Thyroid gland (tissue), 4 donors: ENCODE results near the gene CRTC3. TPM values are rescaled to one million over a fixed set of nuclear protein-coding genes. Genes with fewer than 3 reads are reported as not detected.

Experiments
- DNase-seq, 2 donors: peaks; one replicate each; pipeline ENCODE4 v3.0.0-alpha.2; 2019
- H3K27ac ChIP-seq, 3 donors: fragments of 200-600 bp; sonication (generic); 1 replicate in 2 of 3; 2 replicates in 1 of 3; pipeline ENCODE4 v1.5.1; 2016 to 2019; ENCODE audit warnings: mild to moderate bottlenecking in 1 of 3, moderate library complexity in 1 of 3
- H3K27me3 ChIP-seq: fragments of 200-600 bp; sonication (generic); one replicate; pipeline ENCODE4 v1.5.1; 2019
- H3K36me3 ChIP-seq, 2 donors: fragments of 200-600 bp; sonication (generic); one replicate each; pipeline ENCODE4 v1.5.1; 2016 to 2019
- H3K4me1 ChIP-seq, 2 donors: fragments of 200-600 bp; sonication (generic); one replicate each; pipeline ENCODE4 v1.5.1; 2017 to 2019
- H3K4me3 ChIP-seq, 3 donors: fragments of 200-600 bp; sonication (generic); replicated peaks in 1 of 3; 1 replicate in 2 of 3; 2 replicates in 1 of 3; pipeline ENCODE4 v1.5.1; 2016; ENCODE audit warnings: mild to moderate bottlenecking in 1 of 3
- H3K9me3 ChIP-seq: fragments of 200-600 bp; sonication (generic); one replicate; pipeline ENCODE4 v1.5.1; 2017
- POLR2A ChIP-seq, 2 donors: fragments of 450-650 bp; IDR thresholded peaks; one replicate each; pipeline ENCODE4 v1.6.1; 2017; ENCODE audit warnings: antibody characterized with exemption in 2 of 2, mild to moderate bottlenecking in 2 of 2, moderate library complexity in 1 of 2
- WGBS, 2 donors: methylation state at CpG; one replicate each; pipeline ENCODE4 v1.1.5; 2017; 5-methylcytosine and 5-hydroxymethylcytosine counted together
- intact Hi-C: fragments of 100-400 bp; cut with DNase I; formaldehyde crosslinking; loops from one replicate; pipeline ENCODE4 v1.15.1; 2023
- total RNA-seq, 4 donors: library from RNA; depleted of rRNA; stranded (reverse); fragments of >200 nt; gene quantifications; one replicate each; pipeline ENCODE4 v1.2.3, GENCODE V29; 2016
- TF ChIP-seq, protein P1 (sequence below), 6 experiments: fragments of 200-600 bp in 3 of 6; fragments of 450-650 bp in 3 of 6; sonication (generic) in 3 of 6; IDR thresholded peaks; one replicate each; pipeline ENCODE4 v1.5.1; 2016 to 2019; ENCODE audit warnings: antibody characterized with exemption in 6 of 6, mild to moderate bottlenecking in 2 of 6, inconsistent platforms in 1 of 6, moderate library complexity in 1 of 6

The CRTC3 gene
- total RNA-seq, 4 donors from 2014 or later = 49.4 to 76.0 (median 62.6) TPM

DNA sequence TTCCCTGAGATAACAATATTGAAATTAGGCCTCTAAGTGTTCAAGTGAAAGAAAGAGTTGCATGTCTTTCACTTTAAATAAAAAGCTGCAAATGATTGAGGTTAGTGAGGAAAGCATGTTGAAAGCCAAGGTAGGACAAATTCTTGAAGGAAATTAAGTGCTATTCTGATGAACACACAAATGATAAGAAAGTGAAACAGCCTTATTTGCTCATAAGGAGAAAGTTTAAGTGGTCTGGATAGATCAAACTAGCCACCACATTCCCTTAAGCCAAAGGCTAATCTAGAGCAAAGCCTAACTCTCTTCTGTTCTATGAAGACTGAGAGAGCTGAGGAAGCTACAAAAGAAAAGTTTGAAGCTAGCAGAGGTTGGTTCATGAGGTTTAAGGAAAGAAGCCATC is 36.1 kb downstream of the CRTC3 start:
- H3K27me3 ChIP-seq = no peaks in the 10 kb centered on the region
- TF ChIP-seq, protein P1, sequence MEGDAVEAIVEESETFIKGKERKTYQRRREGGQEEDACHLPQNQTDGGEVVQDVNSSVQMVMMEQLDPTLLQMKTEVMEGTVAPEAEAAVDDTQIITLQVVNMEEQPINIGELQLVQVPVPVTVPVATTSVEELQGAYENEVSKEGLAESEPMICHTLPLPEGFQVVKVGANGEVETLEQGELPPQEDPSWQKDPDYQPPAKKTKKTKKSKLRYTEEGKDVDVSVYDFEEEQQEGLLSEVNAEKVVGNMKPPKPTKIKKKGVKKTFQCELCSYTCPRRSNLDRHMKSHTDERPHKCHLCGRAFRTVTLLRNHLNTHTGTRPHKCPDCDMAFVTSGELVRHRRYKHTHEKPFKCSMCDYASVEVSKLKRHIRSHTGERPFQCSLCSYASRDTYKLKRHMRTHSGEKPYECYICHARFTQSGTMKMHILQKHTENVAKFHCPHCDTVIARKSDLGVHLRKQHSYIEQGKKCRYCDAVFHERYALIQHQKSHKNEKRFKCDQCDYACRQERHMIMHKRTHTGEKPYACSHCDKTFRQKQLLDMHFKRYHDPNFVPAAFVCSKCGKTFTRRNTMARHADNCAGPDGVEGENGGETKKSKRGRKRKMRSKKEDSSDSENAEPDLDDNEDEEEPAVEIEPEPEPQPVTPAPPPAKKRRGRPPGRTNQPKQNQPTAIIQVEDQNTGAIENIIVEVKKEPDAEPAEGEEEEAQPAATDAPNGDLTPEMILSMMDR (IDR thresholded peaks at IDR 0.05) = no peak
- TF ChIP-seq POLR2A (IDR thresholded peaks at IDR 0.05) = no peak
- H3K36me3 ChIP-seq = no peaks in the 10 kb centered on the region
- DNase-seq = no peak
- H3K27ac ChIP-seq = peak overlapping the region in 1 of 3 donors; percentile 12
- intact Hi-C loops = no loop called here
- no peak overlapping the region for H3K4me3 ChIP-seq
- H3K4me1 ChIP-seq = peaks cover 35 to 61% of the 10 kb centered on the region in 2 donors
- H3K9me3 ChIP-seq = no peaks in the 10 kb centered on the region

DNA sequence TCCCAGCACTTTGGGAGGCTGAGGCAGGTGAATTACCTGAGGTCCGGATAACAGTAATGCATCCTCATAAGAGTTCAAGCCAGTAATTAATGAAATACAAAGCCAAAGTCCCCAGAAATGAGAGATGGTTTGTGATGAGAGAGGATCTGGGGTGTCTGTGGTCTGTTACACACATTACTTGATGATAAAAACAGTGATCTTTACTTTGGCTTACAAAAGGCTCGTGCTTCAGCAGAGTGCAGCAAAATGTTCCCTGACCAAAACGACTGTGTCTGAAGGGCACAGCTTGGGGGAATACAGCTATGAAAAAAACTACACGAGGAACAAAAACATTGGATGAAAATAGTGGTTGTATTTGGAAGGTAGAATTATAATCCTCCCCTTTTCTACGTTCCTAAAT is 40.9 kb downstream of the CRTC3 start:
- Histone ChIP-seq H3K27me3 (no peaks in the 10 kb centered on the region), H3K4me1 (peaks cover 0 to 24% of the 10 kb centered on the region in 2 donors), H3K36me3 (no peaks in the 10 kb centered on the region), H3K27ac (no peak overlapping the region), H3K4me3 (no peak overlapping the region), H3K9me3 (no peaks in the 10 kb centered on the region)
- intact Hi-C loops = no loop called here
- DNase-seq = no peak
- no peak for TF ChIP-seq POLR2A (IDR thresholded peaks at IDR 0.05)
- WGBS, 2 donors = 65 to 67% methylated on average over 5 of the region's 5 CpGs

DNA sequence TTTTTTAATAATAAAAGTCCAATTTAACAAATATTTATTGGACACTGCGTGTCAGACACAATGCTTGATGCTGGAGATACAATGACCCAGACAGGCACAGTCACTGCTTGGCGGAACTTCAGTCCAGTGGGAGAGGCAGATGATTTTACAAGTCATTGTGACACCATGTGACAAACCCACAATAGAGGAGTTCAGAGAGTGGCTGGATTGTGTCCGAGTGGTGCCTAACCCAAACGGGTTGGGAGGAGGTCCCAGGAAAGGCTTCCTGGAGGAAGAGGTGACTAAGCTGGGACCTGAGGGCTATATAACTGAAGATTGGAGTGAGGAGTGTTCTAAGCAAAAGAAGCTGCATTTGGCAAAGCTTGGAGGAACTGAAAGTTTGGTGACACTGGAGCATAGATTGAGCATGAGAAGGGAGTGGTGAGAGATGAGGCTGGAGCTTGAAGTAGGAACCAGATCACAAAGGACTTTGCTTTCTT is 41.4 kb downstream of the CRTC3 start:
- Histone ChIP-seq H3K27me3 (no peaks in the 10 kb centered on the region), H3K36me3 (no peaks in the 10 kb centered on the region), H3K27ac (no peak overlapping the region), H3K4me1 (peaks cover 0 to 20% of the 10 kb centered on the region in 2 donors), H3K4me3 (no peak overlapping the region), H3K9me3 (no peaks in the 10 kb centered on the region)
- intact Hi-C loops = no loop called here
- DNase-seq = no peak
- TF ChIP-seq POLR2A (IDR thresholded peaks at IDR 0.05) = no peak
- 65 to 69% methylated on average over 4 of the region's 4 CpGs for WGBS, 2 donors

DNA sequence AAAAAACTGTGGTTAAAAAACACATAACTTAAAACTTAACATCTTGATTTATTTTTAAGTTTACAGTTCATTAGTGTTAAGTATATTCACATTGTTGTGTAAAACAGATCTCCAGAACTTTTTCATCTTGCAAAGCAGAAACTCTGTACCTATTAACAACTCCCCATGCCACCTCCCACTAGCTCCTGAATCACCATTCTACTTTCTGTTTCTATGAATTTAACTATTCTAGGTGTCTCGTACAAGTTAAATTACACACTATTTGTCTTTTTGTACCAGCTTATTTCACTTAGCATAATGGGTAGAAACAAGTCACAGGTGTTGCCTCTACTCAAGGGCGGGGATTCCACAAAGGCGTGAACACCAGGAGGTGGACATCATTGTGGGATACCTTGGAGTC is 43.2 kb downstream of the CRTC3 start:
- no peaks in the 10 kb centered on the region for H3K9me3 ChIP-seq
- H3K27me3 ChIP-seq = no peaks in the 10 kb centered on the region
- no peak overlapping the region for H3K4me3 ChIP-seq
- no peak for DNase-seq
- TF ChIP-seq POLR2A (IDR thresholded peaks at IDR 0.05) = no peak
- TF ChIP-seq, protein P1 (IDR thresholded peaks at IDR 0.05) = no peak
- H3K36me3 ChIP-seq = no peaks in the 10 kb centered on the region
- WGBS, 2 donors = 96 to 98% methylated on average over 3 of the region's 3 CpGs
- peaks cover 0 to 19% of the 10 kb centered on the region in 2 donors for H3K4me1 ChIP-seq
- intact Hi-C loops = no loop called here
- no peak overlapping the region for H3K27ac ChIP-seq

DNA sequence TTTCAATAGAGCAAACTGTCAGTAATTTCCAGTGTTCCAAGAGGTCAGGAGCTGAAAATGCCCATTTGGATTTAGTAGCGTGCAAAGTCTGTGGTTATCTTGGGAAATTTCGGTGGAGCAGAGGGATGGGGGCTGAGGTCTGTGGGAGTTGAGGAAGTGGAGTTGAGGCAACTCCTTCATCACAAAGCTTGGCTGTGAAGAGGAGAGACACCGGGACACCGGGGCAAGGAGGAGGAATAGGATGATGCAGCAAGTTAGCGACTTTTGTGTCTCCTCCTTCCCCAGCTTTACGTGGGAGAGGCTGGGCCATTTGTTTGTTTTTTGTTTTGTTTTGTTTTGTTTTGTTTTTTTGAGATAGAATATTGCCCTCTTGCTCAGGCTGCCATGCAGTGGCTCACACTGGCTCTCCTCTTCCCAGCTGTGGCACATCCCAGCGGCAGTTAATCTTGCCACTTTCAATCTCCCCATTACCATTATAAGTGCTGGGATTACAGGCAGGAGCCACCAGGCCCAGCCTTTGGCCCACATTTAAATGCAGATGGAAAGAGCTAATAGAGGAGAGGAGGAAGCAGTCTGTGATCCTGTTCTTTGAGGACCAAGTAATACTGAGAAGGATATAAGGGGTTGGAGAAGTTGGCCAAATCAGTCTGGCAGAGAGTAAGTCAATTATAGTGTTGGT is 47.1 kb downstream of the CRTC3 start:
- no peak overlapping the region for H3K27ac ChIP-seq
- WGBS, 2 donors = 86 to 88% methylated on average over 7 of the region's 7 CpGs
- H3K27me3 ChIP-seq = no peaks in the 10 kb centered on the region
- TF ChIP-seq, protein P1 (IDR thresholded peaks at IDR 0.05) = no peak
- no peak for TF ChIP-seq POLR2A (IDR thresholded peaks at IDR 0.05)
- no peak for DNase-seq
- no peaks in the 10 kb centered on the region for H3K36me3 ChIP-seq
- intact Hi-C loops = no loop called here
- H3K4me1 ChIP-seq = peaks cover 16 to 24% of the 10 kb centered on the region in 2 donors
- no peak overlapping the region for H3K4me3 ChIP-seq
- H3K9me3 ChIP-seq = no peaks in the 10 kb centered on the region

DNA sequence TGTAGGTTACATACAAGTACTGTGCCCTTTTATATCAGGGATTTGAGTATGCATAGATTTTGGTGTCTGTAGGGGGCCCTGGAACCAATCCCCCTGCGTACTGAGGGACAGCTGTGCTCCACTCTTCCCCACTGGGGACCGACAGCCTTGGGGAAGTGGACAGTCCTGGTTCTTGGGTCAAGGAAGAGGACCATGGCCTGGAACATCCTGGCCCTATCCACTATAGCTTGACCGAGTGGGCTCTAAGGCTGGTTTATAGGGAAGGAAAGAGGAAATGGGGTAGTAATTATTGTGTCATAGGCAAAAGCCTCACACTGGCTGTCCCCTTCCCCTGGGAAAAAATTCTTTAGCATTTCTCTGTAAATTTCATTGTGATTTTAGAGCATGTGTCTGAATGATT is 49.5 kb downstream of the CRTC3 start:
- TF ChIP-seq POLR2A (IDR thresholded peaks at IDR 0.05) = no peak
- TF ChIP-seq, protein P1 (IDR thresholded peaks at IDR 0.05) = no peak
- Histone ChIP-seq H3K4me3 (no peak overlapping the region), H3K4me1 (peaks cover 28 to 42% of the 10 kb centered on the region in 2 donors), H3K27ac (no peak overlapping the region), H3K9me3 (no peaks in the 10 kb centered on the region), H3K36me3 (no peaks in the 10 kb centered on the region), H3K27me3 (no peaks in the 10 kb centered on the region)
- no peak for DNase-seq
- 85 to 86% methylated on average over 3 of the region's 3 CpGs for WGBS, 2 donors
- intact Hi-C loops = no loop called here
